ENCODE measurements around the gene PRKCI.
"Not testable (repeated sequence)": the region's sequence is repeated elsewhere in the genome, so short reads cannot be mapped to it uniquely, and the experiment has no call there.

Gene PRKCI

GRCh38 chr3:170296703-170297102 lies 74.5 kb downstream of the PRKCI start:
- ATAC-seq: no peak

GRCh38 chr3:170301405-170301804 lies 79.2 kb downstream of the PRKCI start:
- no peak for ATAC-seq

- ATAC-seq: no peak
Observed at GRCh38 chr3:170302008-170302407, 79.8 kb downstream of the PRKCI start.

DNA sequence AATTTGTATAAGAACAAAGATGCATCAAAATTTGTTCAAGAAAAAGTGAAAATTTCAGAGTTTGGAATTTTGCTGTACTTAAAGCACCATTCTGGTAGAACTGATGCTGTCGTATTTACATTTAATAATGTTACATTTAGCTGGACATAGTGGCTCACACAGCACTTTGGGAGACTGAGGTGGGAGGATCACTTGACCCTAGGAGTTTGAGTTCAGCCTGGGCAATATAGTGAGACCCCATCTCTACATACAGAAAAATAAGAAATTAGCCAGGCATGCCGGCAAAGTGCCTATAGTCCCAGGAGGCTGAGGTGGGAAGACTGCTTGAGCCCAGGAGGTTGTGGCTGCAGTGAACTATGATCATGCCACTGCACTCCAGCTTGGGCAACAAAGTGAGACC lies 83.8 kb downstream of the PRKCI start:
- no peak for ATAC-seq

DNA sequence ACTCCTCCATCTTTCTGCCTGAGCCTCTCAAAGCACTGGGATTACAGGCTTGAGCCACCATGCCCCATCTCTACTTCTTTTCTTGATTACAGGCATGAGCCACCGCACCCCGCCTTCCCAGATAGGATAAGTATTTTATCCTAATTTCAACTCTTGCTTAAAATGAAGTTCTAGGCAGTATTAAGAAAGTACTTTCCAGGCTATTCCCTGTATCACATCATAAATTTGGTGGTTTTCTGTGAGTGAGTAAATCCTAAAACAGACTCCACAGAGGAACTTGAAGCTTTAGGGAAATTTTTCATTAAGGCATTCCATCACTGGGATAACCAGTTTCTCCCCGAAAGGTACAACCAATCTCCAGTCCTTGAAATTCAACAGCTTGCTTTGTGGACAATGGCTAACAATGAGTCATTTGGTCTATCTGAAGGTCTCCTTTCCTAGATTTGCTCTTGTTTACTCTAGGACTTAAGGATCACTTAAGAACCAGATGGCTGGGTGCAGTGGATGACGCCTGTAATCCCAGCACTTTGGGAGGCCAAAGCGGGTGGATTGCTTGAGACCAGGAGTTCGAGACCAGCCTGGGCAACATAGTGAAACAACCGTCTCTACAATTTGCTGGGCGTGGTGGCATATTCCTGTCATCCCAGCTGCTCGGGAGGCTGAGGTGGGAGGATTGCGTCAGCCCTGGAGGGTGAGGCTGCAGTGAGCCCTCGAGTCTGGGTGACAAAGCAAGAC lies 85.6 kb downstream of the PRKCI start:
- no peak for ATAC-seq

DNA sequence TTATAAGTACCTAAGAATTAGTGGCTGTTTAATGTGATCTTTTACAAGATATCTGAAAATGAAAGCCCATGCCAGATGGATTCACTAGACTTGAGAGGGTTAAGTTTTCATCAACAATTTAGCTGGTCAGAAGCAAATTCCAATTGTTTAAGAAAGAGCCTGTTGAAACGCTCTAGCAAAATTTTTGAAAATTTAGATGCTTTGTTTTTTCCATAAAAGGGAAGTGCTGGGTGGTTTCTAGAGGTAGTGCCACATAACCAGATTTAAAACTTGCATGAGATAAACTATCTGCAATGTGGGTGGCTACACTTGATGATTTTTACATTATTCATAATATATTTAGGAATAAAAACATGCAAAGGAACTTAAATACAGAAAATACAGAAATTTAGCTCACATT lies 86.8 kb downstream of the PRKCI start:
- ATAC-seq: no peak

DNA sequence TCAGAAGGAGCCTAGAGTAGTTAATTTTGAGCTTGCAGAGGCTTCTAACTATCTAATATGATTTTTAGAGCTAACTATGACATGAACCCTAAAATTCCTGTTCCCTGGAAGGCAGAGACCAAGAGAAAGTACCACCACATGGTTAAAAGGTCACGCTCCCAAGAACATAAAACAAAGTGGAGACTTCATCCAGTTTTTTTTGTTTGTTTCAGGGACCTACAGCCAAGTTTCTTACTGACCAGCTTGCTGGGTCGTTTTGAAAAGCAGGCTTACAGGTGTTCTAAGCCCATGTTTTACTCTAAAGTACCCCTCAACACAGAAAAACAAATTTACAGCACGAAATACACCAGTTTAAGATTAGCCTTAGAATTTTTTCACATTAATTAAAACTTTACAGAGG lies 95.7 kb downstream of the PRKCI start:
- no peak for ATAC-seq

GRCh38 chr3:170320461-170321121 lies 98.4 kb downstream of the PRKCI start:
- ATAC-seq: no peak

- no peak for ATAC-seq
Observed at GRCh38 chr3:170321321-170322034, 99.3 kb downstream of the PRKCI start.

- ATAC-seq: no peak
Observed at GRCh38 chr3:170322566-170323269, 100.5 kb downstream of the PRKCI start.

- no peak for ATAC-seq
Observed at GRCh38 chr3:170323331-170323730, 101.1 kb downstream of the PRKCI start.

- ATAC-seq: no peak
Observed at GRCh38 chr3:170324962-170325361, 102.7 kb downstream of the PRKCI start.

DNA sequence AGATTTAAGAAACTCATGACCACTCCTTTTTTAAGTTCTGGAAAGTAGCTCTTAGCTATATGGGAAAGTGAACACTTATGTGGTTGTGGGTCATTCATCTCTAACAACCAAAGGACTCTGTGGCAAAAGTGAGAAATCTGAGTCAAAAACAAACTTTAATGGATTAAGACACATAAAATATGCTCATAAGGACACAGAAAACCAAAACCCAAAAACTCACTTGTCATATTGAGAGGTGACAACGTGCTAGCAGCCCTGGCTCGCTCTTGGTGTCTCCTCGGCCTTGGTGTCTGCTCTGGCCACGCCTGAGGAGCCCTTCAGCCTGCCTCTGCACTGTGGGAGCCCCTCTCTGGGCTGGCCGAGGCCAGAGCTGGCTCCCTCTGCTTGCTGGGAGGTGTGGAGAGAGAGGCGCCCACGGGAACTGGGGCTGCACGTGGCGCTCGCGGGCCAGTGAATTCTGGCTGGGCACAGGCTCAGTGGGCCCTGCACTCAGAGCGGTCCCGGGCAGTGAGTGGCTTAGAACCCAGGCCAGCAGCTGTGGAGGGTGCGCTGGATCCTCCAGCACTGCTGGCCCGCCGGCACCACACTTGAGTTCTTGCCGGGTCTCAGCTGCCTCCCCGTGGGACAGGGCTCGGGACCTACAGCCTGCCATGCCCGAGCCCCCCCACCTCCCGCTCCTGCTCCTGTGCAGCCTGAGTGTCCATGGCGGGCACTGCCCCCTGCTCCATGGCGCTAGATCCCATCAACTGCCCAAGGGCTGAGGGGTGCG lies 105.0 kb downstream of the PRKCI start:
- ATAC-seq: no peak

- ATAC-seq: not testable (repeated sequence)
Observed at GRCh38 chr3:170327868-170328548, 105.8 kb downstream of the PRKCI start.

DNA sequence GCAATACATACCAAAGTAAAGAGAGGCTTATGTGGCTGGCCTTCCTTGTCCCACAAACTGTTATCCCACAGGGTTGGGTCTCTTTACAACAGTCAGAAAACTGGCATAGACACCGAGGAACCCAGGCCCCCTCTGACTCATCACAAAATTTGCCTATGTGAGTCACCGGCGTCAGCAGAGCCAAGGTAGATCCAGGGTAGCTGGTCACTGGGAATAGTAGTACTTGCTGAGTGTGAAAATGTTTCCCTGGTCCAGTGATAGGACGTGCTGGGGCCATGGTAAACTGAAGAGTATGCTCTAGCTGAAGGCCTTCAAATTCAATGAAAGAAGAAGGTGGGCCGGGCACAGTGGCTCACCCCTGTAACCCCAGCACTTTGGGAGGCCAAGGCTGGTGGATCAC lies 108.1 kb downstream of the PRKCI start:
- ATAC-seq: peak in 1 of 2 donors; percentile 13

DNA sequence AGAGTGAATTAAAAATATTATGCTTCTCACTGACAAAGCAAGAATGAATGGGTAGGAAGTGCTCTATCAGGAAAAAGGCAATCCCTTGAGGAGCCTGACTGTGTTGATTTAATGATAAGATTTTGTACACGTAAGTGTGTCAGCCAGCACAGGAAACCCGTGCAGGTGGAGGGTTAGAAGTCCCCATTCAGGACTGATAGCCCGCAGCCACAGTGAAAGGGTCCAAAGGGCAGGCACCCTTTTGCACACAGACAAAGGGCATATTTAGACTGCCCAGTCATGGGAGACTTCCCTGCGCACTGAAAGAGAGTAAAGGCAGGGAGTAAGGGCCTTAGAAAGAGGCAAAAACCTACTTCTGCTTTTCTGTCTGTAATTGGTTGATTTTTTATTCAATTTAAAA lies 108.9 kb downstream of the PRKCI start:
- no peak for ATAC-seq

GRCh38 chr3:170337420-170337819 lies 115.2 kb downstream of the PRKCI start:
- no peak for ATAC-seq

DNA sequence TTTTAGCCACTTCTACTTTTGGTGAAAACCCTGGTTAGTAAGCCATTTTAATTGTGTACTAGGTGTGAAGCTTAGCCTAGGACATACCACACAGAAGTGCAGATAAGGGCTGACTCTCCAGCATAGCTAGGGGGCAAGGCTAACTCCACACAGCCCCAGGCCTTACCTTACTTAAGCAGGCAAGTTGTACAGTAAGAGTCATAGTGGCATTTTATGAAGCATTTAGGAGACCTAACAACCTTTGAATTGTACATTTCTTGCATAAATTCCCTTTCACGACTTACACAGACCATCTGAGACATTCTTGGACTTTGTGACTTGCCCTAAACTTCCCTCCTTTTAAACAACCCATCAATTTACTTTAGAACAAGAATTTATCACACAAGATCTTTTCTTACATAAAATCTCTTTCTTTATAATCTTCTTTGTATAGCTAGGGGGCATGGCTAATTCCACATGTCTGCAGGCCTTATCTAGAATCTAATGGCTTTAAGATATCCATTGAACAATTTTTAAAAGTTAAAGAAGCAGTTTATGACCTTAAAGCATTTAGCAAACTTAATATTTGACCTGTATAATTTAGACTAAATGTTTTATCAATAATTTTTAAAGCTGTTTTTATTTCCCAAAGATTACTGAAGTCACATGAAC lies 116.6 kb downstream of the PRKCI start:
- ATAC-seq: no peak

DNA sequence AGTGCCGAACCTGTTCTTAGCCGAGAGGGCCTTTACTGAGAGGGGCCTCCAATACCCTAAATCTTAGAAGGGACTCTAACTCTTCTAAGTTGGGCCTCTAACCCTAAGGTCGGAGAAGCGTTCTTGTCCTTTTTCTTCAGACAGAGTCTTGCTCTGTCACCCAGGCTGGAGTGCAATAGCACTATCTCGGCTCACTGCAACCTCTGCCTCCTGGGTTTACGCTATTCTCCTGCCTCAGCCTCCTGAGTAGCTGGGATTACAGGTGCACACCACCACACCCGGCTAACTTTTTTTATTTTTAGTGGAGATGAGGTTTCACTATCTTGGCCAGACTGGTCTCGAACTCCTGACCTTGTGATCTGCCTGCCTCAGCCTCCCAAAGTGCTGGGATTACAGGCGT lies 120.0 kb downstream of the PRKCI start:
- not testable (repeated sequence) for ATAC-seq

GRCh38 chr3:170343859-170344258 lies 121.6 kb downstream of the PRKCI start:
- not testable (repeated sequence) for ATAC-seq

DNA sequence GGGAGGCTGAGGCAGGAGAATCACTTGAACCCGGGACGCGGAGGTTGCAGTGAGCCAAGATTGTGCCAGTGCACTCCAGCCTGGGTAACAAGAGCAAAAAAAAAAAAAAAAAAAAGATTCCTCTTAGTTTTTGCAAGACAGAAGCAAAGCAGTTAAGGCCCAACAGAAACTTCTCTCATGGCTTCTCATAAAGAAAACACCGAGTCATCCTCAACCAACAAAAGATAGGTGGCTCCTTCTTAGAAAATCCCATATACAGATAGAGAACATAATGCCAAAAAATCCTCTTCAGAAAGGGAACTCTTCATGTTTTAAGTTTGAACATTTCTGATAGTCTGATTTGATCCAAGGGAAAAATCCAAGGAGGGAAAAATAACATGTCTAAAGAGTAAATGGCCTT lies 122.7 kb downstream of the PRKCI start:
- ATAC-seq: no peak
